Effector memory CD4-positive, alpha-beta T cell (primary cell): ENCODE data around the gene PAQR4.
A peak's percentile ranks its signal among the peaks of the same experiment; 100 is the strongest.

Source experiments
- DNase-seq, 3 donors: peaks; one replicate each; pipeline ENCODE4 v3.0.0-alpha.2; 2020
- H3K27ac ChIP-seq: 2 replicates; pipeline ENCODE4 v1.7.0; 2013; ENCODE audit warnings: mild to moderate bottlenecking, low read length, moderate library complexity; ENCODE audit not compliant: insufficient read depth, poor library complexity, severe bottlenecking
- H3K27me3 ChIP-seq: replicated peaks from 2 replicates; pipeline ENCODE4 v1.7.0; 2013; ENCODE audit warnings: mild to moderate bottlenecking, low read length; ENCODE audit not compliant: insufficient read depth, control insufficient read depth, poor library complexity, severe bottlenecking
- H3K36me3 ChIP-seq: 2 replicates; pipeline ENCODE4 v1.7.0; 2013; ENCODE audit warnings: mild to moderate bottlenecking, low read length, moderate library complexity; ENCODE audit not compliant: control insufficient read depth, insufficient read depth
- H3K4me1 ChIP-seq: 2 replicates; pipeline ENCODE4 v1.7.0; 2013; ENCODE audit warnings: low read length, mild to moderate bottlenecking; ENCODE audit not compliant: control insufficient read depth, insufficient read depth, poor library complexity, severe bottlenecking
- H3K4me3 ChIP-seq: 2 replicates; pipeline ENCODE4 v1.7.0; 2013; ENCODE audit warnings: low read length, low read depth, mild to moderate bottlenecking; ENCODE audit not compliant: insufficient read depth, poor library complexity, severe bottlenecking
- H3K9me3 ChIP-seq: 2 replicates; pipeline ENCODE4 v1.7.0; 2013; ENCODE audit warnings: mild to moderate bottlenecking, low read length, moderate library complexity; ENCODE audit not compliant: control insufficient read depth

The PAQR4 gene

GRCh38 chr16:3004319-3004718 lies 35.2 kb downstream of the PAQR4 start:
- DNase-seq = peak in 1 of 3 donors; percentile 8

GRCh38 chr16:3004781-3005284 lies 35.7 kb downstream of the PAQR4 start:
- no peaks in the 10 kb centered on the region for H3K9me3 ChIP-seq
- H3K27ac ChIP-seq = no peak overlapping the region
- no peak for DNase-seq
- no peak overlapping the region for H3K4me3 ChIP-seq
- H3K27me3 ChIP-seq = no peaks in the 10 kb centered on the region
- peaks cover 26% of the 10 kb centered on the region for H3K4me1 ChIP-seq
- no peaks in the 10 kb centered on the region for H3K36me3 ChIP-seq

More at GRCh38 chr16:3004319-3004718, 35.2 kb downstream of the PAQR4 start:
- Histone ChIP-seq H3K36me3 (no peaks in the 10 kb centered on the region), H3K27me3 (no peaks in the 10 kb centered on the region), H3K4me1 (peaks cover 26% of the 10 kb centered on the region), H3K27ac (no peak overlapping the region), H3K4me3 (no peak overlapping the region), H3K9me3 (no peaks in the 10 kb centered on the region)

DNA sequence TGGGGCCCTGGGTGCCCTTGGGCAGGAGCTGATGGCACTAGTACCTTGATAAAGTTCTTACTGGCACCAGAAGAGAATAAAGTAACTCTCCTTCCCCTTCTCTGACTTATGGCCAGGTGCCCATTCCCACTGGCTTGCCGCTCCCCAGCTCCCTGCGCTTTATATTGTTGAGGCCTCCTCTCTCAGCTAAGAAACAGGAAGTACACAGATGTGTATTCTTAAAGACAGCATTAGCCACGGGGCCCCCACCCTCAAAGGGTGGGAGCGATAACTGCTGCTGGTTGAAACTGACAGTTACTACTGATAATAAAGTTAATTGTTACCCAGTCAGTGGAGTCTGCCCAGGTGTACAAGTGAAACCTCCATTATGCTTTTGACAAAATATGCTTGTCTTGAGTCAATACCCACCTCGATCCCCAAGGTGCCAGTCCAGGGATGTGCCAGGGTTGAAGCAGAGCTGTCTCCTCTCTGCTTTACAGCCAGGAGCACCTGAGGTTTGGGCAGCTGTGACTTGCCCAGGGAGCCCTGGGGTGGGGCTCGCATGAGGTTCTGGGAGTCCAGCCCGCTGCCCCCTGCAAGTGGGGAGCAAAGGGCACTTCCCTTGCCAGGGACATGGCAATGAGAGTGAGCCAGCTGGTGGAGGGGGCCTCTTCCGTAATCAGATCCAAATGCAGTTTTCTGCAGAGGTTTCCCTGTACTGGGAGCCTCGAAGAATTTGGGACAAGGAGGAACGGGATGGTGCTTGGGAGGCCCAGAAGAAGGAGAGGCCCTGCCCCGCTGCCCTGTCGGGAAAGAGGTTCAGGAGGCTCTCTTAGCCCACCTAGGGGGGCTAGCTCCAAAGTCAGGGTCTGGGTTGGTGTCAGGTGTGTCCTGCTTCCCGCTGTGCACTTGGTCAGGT lies 38.2 kb downstream of the PAQR4 start:
- no peaks in the 10 kb centered on the region for H3K36me3 ChIP-seq
- H3K9me3 ChIP-seq = no peaks in the 10 kb centered on the region
- peaks cover 26% of the 10 kb centered on the region for H3K4me1 ChIP-seq
- H3K27me3 ChIP-seq = peaks cover 3% of the 10 kb centered on the region
- DNase-seq = no peak
- H3K4me3 ChIP-seq = peak overlapping the region; percentile 18
- H3K27ac ChIP-seq = no peak overlapping the region

DNA sequence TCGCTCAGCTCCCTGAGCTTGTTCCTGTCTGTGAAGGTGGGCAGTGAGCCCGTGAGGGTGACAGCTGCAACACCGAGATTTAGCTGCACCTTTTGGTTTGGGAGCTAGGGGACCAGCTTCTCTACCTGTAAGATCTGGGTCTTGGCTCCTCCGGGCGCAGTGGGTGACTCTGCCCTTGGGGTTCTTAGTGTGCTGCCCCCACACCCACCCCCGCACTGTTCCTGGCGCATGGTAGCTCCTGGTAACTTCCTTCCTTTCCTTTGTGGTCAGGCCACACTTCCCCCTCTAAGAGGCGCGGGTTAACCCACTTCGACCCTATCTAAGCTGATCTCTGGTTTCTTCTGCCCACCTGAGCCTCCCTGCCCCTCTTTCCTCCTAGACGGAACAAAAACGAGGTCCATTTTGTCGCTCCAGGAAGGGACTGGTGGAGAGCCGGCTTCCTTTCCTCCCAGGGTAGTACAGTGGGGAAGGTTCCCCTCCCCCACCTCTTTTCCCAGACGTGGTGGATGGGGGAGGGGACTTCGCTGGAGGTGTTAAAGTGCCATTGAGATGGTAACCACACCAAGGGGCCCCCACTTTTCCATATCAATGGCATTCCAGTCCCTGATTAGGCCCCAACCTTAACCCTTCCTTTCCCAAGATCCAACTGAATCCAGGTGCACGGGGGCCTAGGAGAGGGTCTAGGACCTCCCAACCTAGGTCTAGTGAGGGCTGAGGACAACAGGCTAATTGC lies 39.0 kb downstream of the PAQR4 start:
- no peaks in the 10 kb centered on the region for H3K9me3 ChIP-seq
- H3K4me3 ChIP-seq = peak overlapping the region; percentile 18
- peaks cover 30% of the 10 kb centered on the region for H3K4me1 ChIP-seq
- H3K27ac ChIP-seq = no peak overlapping the region
- H3K27me3 ChIP-seq = peaks cover 3% of the 10 kb centered on the region
- peak in 1 of 3 donors; percentile 11 for DNase-seq
- H3K36me3 ChIP-seq = no peaks in the 10 kb centered on the region

GRCh38 chr16:3008690-3009037 lies 39.5 kb downstream of the PAQR4 start:
- Histone ChIP-seq H3K27me3 (peaks cover 3% of the 10 kb centered on the region), H3K4me3 (peak overlapping the region; percentile 4), H3K36me3 (no peaks in the 10 kb centered on the region), H3K9me3 (no peaks in the 10 kb centered on the region), H3K4me1 (peaks cover 30% of the 10 kb centered on the region), H3K27ac (no peak overlapping the region)
- no peak for DNase-seq

DNA sequence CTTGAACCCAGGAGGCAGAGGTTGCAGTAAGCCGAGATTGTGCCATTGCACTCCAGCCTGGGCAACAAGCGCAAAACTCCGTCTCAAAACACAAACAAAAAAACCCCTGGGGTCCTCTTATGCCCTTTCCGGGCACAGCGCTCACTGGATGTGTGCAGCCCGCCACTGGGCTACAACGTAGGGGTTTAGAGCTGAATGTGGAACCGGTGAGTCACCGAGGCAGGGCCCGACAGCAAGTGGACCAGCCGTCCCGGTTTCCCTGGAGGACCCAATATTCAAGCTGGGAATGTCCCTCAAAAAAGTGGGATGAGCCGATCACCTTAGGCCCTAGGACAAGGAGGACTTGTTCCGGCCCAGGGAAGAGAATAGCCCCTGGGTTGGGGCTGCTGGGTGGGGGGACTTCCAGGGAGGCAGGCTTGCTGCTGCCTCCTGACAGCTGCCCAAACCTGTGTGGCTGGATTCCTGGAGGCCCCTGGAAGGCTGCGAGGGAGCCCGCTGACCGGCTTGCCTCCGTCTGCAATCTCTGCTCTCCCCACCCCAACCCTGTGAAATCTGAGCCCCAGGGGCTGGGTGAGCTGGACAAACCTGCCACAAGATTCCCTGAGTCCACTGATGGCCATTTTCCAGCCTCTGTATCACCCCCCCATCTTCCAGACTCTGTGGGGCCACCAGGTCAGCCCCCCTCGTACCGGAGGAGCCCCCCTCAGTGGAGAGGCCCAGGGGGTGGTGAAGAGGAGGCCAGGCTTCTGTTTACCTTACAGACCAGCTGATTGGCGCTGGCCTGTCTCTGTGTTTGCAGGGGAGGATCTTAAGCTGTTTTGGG lies 40.6 kb downstream of the PAQR4 start:
- Histone ChIP-seq H3K36me3 (no peaks in the 10 kb centered on the region), H3K27me3 (peaks cover 3% of the 10 kb centered on the region), H3K4me3 (no peak overlapping the region), H3K4me1 (peaks cover 29% of the 10 kb centered on the region), H3K9me3 (no peaks in the 10 kb centered on the region), H3K27ac (no peak overlapping the region)
- no peak for DNase-seq

DNA sequence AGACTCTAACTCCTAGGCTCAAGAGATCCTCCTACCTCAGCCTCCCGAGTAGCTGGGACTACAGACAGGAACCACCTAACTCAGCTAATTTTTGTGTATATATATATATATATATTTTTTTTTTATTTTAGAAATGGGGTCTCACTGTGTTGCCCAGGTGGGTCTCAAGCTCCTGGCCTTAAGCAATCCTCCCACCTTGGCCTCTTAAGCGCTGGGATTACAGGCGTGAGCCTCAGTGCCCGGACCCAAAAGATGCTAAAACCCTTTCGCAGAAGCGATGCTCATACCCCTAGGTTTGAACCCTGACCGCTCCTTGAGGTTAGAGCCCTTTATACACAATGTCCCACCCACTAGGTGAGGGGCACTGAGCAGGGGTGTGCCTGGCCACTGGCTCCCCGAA lies 41.4 kb downstream of the PAQR4 start:
- Histone ChIP-seq H3K36me3 (no peaks in the 10 kb centered on the region), H3K4me3 (no peak overlapping the region), H3K27ac (no peak overlapping the region), H3K9me3 (no peaks in the 10 kb centered on the region), H3K4me1 (peaks cover 26% of the 10 kb centered on the region), H3K27me3 (peaks cover 3% of the 10 kb centered on the region)
- DNase-seq = no peak

GRCh38 chr16:3012246-3012645 lies 43.1 kb downstream of the PAQR4 start:
- Histone ChIP-seq H3K4me3 (no peak overlapping the region), H3K36me3 (no peaks in the 10 kb centered on the region), H3K27ac (no peak overlapping the region)

DNA sequence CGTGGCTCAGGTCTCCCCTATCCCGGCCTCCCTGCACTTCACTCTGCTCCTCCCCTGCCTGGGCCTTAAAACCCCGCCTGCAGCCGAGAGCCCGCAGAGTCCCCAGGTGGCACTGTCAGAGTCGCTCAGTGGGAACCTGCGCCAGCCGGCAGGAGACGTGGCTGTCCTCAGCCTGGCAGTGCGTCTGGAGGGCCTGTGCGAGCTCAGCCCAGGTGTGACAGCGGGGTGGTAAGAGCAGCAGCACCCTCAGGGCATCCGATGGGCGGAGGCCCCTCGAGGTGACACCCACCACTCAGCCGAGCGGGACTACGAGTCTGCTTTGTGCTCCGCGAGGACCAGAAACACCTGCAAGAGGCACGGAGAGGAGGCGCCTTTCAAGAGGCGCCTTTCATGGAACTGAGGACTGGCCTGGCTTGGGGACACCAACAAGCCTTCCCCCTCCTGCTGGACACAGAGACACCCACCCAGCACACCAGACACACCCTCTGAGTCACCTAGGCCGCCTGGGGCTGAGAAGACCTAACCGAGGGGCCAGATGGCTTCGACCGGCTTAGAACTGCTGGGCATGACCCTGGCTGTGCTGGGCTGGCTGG lies 43.8 kb downstream of the PAQR4 start, which contains the start of gene CLDN9:
CLDN9 (plus strand) TSS at position 96 of the 593 bp plus-strand sequence; CDS start at position 536, 440 bp downstream.
- DNase-seq = no peak
- peaks cover 16% of the 10 kb centered on the region for H3K4me1 ChIP-seq
- H3K4me3 ChIP-seq = no peak within 1 kb of the TSS
- peaks cover 7% of the 10 kb centered on the region for H3K27me3 ChIP-seq
- H3K9me3 ChIP-seq = no peaks in the 10 kb centered on the region
- H3K36me3 ChIP-seq = no peaks in the 10 kb centered on the region
- H3K27ac ChIP-seq = no peak within 1 kb of the TSS

More at GRCh38 chr16:3012246-3012645, 43.1 kb downstream of the PAQR4 start:
- no peak for DNase-seq
- H3K27me3 ChIP-seq = peaks cover 3% of the 10 kb centered on the region
- H3K4me1 ChIP-seq = peaks cover 21% of the 10 kb centered on the region
- no peaks in the 10 kb centered on the region for H3K9me3 ChIP-seq
